SIG-M5 (cell line): ENCODE data around the gene PRDM11.

ENCODE experiments used
- DNase-seq: peaks from one replicate; lab custom pipeline; 2025; lab: John Stamatoyannopoulos, UW

PRDM11 gene

GRCh38 chr11:45209891-45210699 is 63.7 kb downstream of the PRDM11 start:
- DNase-seq, result no peak

- no peak for DNase-seq
Measured at GRCh38 chr11:45210846-45211245, 64.4 kb downstream of the PRDM11 start.

- DNase-seq, result no peak
Measured at GRCh38 chr11:45211732-45212131, 65.3 kb downstream of the PRDM11 start.

- no peak for DNase-seq
Measured at GRCh38 chr11:45212566-45213315, 66.3 kb downstream of the PRDM11 start.

GRCh38 chr11:45213316-45213665 is 66.9 kb downstream of the PRDM11 start:
- no peak for DNase-seq

- DNase-seq, result no peak
Measured at GRCh38 chr11:45213717-45214116, 67.3 kb downstream of the PRDM11 start.

GRCh38 chr11:45215098-45215865 is 68.8 kb downstream of the PRDM11 start:
- no peak for DNase-seq

- DNase-seq, result no peak
Measured at GRCh38 chr11:45216031-45216430, 69.6 kb downstream of the PRDM11 start.

GRCh38 chr11:45216901-45217300 is 70.5 kb downstream of the PRDM11 start:
- DNase-seq, result no peak

- no peak for DNase-seq
Measured at GRCh38 chr11:45217991-45218390, 71.6 kb downstream of the PRDM11 start.

GRCh38 chr11:45218705-45219104 is 72.3 kb downstream of the PRDM11 start:
- DNase-seq, result no peak

- no peak for DNase-seq
Measured at GRCh38 chr11:45219411-45219810, 73.0 kb downstream of the PRDM11 start.

GRCh38 chr11:45223496-45223895 is 77.1 kb downstream of the PRDM11 start:
- no peak for DNase-seq

- no peak for DNase-seq
Measured at GRCh38 chr11:45224766-45225165, 78.3 kb downstream of the PRDM11 start.

- no peak for DNase-seq
Measured at GRCh38 chr11:45225277-45225676, 78.8 kb downstream of the PRDM11 start.

- DNase-seq, result no peak
Measured at GRCh38 chr11:45225961-45226871, 79.8 kb downstream of the PRDM11 start.

- DNase-seq, result no peak
Measured at GRCh38 chr11:45226901-45227300, 80.5 kb downstream of the PRDM11 start.

- no peak for DNase-seq
Measured at GRCh38 chr11:45227836-45228235, 81.4 kb downstream of the PRDM11 start.

GRCh38 chr11:45229401-45230020 is 83.1 kb downstream of the PRDM11 start:
- no peak for DNase-seq

GRCh38 chr11:45232341-45233080 is 86.1 kb downstream of the PRDM11 start:
- DNase-seq, result no peak
